ENCODE results near the gene SDF4. TPM values are rescaled to one million over a fixed set of nuclear protein-coding genes. Genes with fewer than 3 reads are reported as not detected.

SDF4 gene
- total RNA-seq, 1 experiment from 2014 or later = 254 TPM

- POLR2A ChIA-PET (ENCODE audit: unreplicated experiment) = no interaction called here
These were observed 28.0 kb downstream of the SDF4 start for GRCh38 chr1:1203561-1204424.

DNA sequence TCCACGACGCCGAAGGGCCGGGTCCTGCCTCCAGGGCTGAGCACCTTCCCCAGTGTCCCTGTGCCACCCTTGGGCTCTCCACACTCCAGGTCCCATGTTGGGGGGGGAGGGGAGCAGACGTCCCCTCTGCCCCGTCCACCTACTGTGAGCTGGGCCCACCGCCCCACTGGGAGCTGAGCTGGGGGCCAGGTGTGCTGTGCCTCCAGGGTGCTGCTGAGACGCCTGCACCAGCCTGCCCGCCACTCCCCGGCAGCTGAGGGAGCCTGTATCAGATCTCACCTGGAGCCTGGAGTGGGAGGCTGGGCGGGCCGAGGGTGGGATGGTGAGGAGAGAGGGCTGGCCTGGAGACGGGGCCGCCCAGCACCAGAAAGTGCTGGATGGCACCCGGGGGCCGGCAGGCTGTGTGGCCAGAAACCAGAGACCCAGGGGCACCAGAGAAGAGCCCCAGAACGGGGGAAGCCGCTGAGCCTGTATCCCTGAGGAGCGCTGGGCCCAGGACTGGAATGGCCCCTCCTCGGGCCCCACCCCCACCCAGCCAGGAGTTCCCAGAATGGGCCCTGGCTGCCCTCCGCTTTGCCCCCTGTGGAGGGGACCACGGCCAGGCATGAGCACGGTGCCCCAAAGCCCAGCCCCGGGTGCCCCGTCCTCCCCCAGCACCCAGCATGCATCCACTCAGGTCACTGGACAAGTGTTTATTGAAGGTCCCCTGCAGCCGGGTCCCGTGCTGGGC lies 28.8 kb downstream of the SDF4 start:
- ATAC-seq (no peak), DNase-seq (no peak)
- Histone ChIP-seq H3K9me3 (ENCODE audit: low read length) (no peaks in the 10 kb centered on the region), H3K27me3 (ENCODE audit: low read length) (no peaks in the 10 kb centered on the region), H3F3A (ENCODE audit: low read length, unreplicated experiment) (no peaks in the 10 kb centered on the region), H3K9ac (ENCODE audit: low read length) (no peak overlapping the region), H3K4me1 (ENCODE audit: insufficient read depth, low read length) (peaks cover 19% of the 10 kb centered on the region), H3K4me2 (ENCODE audit: low read length) (no peak overlapping the region), H3K27ac (ENCODE audit: low read length) (no peak overlapping the region), H3K79me2 (ENCODE audit: low read length) (peaks cover 12% of the 10 kb centered on the region), H3K9me2 (replicated peaks; ENCODE audit: low read length) (no peaks in the 10 kb centered on the region), H2AFZ (ENCODE audit: low read length) (no peak overlapping the region), H3K36me3 (ENCODE audit: low read depth, low read length) (no peaks in the 10 kb centered on the region), H4K20me1 (ENCODE audit: low read length) (no peaks in the 10 kb centered on the region), H3K4me3 (ENCODE audit: low read length) (no peak overlapping the region)
- TF ChIP-seq CTCF (conservative IDR thresholded peaks at IDR 0.05; ENCODE audit: low read depth, low read length) (no peak), EZH2phosphoT487 (IDR thresholded peaks at IDR 0.05; ENCODE audit: borderline replicate concordance, low read length) (no peak), EZH2 (IDR thresholded peaks at IDR 0.05; ENCODE audit: low read length, unreplicated experiment) (no peak)
- ChIA-PET CTCF (no interaction called here), POLR2A (ENCODE audit: unreplicated experiment) (no interaction called here)
- intact Hi-C loops (cut with micrococcal nuclease) = no loop called here
- BruUV-seq (replicated peaks) = no TSS peak

More at GRCh38 chr1:1203561-1204424, 28.0 kb downstream of the SDF4 start:
- Histone ChIP-seq H3K27me3 (ENCODE audit: low read length) (no peaks in the 10 kb centered on the region), H3K9me3 (ENCODE audit: low read length) (no peaks in the 10 kb centered on the region), H3K9me2 (replicated peaks; ENCODE audit: low read length) (no peaks in the 10 kb centered on the region), H3K9ac (ENCODE audit: low read length) (no peak overlapping the region), H3K79me2 (ENCODE audit: low read length) (peaks cover 12% of the 10 kb centered on the region), H3F3A (ENCODE audit: low read length, unreplicated experiment) (no peaks in the 10 kb centered on the region), H4K20me1 (ENCODE audit: low read length) (no peaks in the 10 kb centered on the region), H3K4me2 (ENCODE audit: low read length) (no peak overlapping the region), H3K4me1 (ENCODE audit: insufficient read depth, low read length) (peaks cover 25% of the 10 kb centered on the region), H3K27ac (ENCODE audit: low read length) (no peak overlapping the region), H3K4me3 (ENCODE audit: low read length) (no peak overlapping the region), H3K36me3 (ENCODE audit: low read depth, low read length) (no peaks in the 10 kb centered on the region), H2AFZ (ENCODE audit: low read length) (no peak overlapping the region)
- no peak for DNase-seq
- TF ChIP-seq EZH2phosphoT487 (IDR thresholded peaks at IDR 0.05; ENCODE audit: borderline replicate concordance, low read length) = no peak
- TF ChIP-seq CTCF (conservative IDR thresholded peaks at IDR 0.05; ENCODE audit: low read depth, low read length) = no peak
- TF ChIP-seq EZH2 (IDR thresholded peaks at IDR 0.05; ENCODE audit: low read length, unreplicated experiment) = no peak
- intact Hi-C loops (cut with micrococcal nuclease) = no loop called here
- ATAC-seq = no peak
- no TSS peak for BruUV-seq (replicated peaks)
- CTCF ChIA-PET = no interaction called here

Measured in PC-3 (cell line).